Umbilical cord (tissue), 2 donors: ENCODE results near the gene BOC. TPM values are rescaled to one million over a fixed set of nuclear protein-coding genes. Genes with fewer than 3 reads are reported as not detected.
A peak's percentile ranks its signal among the peaks of the same experiment; 100 is the strongest.
"Not testable (repeated sequence)": the region's sequence is repeated elsewhere in the genome, so short reads cannot be mapped to it uniquely, and the experiment has no call there.

Experiments
- DNase-seq: peaks from one replicate; pipeline ENCODE4 v3.0.0-alpha.2; 2015; ENCODE audit warnings: low spot score
- total RNA-seq: library from RNA; depleted of rRNA; stranded (reverse); fragments of >200 nt; gene quantifications from one replicate; pipeline ENCODE4 v1.2.3, GENCODE V29; 2014; ENCODE audit warnings: low replicate concordance; ENCODE audit not compliant: insufficient read depth

Gene BOC
- total RNA-seq = 65.5 TPM

GRCh38 chr3:113211330-113212149, at the start of gene BOC:
Gene BOC (plus strand): TSS chr3:113211557. CDS start chr3:113249803, 38,246 bp downstream.
- DNase-seq = peak; percentile 95

- no peak for DNase-seq
Measured at GRCh38 chr3:113161661-113162060, 49.7 kb upstream of the BOC start.

GRCh38 chr3:113163152-113163551, 48.2 kb upstream of the BOC start:
- DNase-seq = no peak

- no peak for DNase-seq
Measured at GRCh38 chr3:113165841-113166240, 45.5 kb upstream of the BOC start.

GRCh38 chr3:113166357-113166718, 45.0 kb upstream of the BOC start:
- DNase-seq = no peak

GRCh38 chr3:113166719-113167492, 44.5 kb upstream of the BOC start:
- peak; percentile 98 for DNase-seq

GRCh38 chr3:113167825-113168801, 43.2 kb upstream of the BOC start:
- peak; percentile 58 for DNase-seq

GRCh38 chr3:113169891-113170452, 41.4 kb upstream of the BOC start:
- DNase-seq = peak; percentile 69

- DNase-seq = no peak
Measured at GRCh38 chr3:113170771-113171170, 40.6 kb upstream of the BOC start.

- DNase-seq = not testable (repeated sequence)
Measured at GRCh38 chr3:113171675-113172300, 39.6 kb upstream of the BOC start.

GRCh38 chr3:113173102-113173501, 38.3 kb upstream of the BOC start:
- DNase-seq = no peak

GRCh38 chr3:113174304-113174703, 37.1 kb upstream of the BOC start:
- peak; percentile 52 for DNase-seq

GRCh38 chr3:113174801-113175485, 36.4 kb upstream of the BOC start:
- DNase-seq = no peak

- DNase-seq = no peak
Measured at GRCh38 chr3:113177526-113177925, 33.8 kb upstream of the BOC start.

- DNase-seq = no peak
Measured at GRCh38 chr3:113179235-113179824, 32.0 kb upstream of the BOC start.

GRCh38 chr3:113183748-113184661, 27.4 kb upstream of the BOC start:
- peak; percentile 81 for DNase-seq

- no peak for DNase-seq
Measured at GRCh38 chr3:113185194-113185835, 26.0 kb upstream of the BOC start.

- DNase-seq = no peak
Measured at GRCh38 chr3:113186566-113186965, 24.8 kb upstream of the BOC start.
